HG02759 (cell line): Measurements from ENCODE around the gene OR4D10.

Experiments
- ATAC-seq: cut with Tn5 transposase; IDR thresholded peaks from one replicate; pipeline ENCODE4 v1.9.1; 2021; ENCODE audit warnings: mild to moderate bottlenecking, moderate library complexity; ENCODE audit not compliant: unreplicated experiment

Gene OR4D10

GRCh38 chr11:59520741-59521140 is 47.6 kb downstream of the OR4D10 start:
- no peak for ATAC-seq

DNA sequence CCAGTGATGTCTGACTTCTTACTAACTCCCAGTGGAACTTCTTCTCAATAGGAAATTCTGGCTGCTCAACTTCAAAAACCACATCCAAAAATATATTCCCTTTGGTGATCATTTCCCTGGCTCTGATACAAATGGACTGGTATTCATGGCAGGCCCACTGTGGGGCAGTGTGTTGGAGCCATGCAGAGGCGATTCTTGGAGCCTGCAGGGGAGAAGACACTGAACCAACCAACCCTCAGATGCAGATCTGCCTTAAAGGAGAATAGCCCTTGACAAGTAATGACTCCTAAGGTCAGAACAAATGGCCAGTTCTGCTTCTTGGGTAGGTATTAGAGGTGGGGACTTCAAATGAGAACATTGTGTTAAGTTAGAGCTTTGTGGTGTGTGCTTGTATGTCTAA is 50.4 kb downstream of the OR4D10 start:
- no peak for ATAC-seq

- ATAC-seq, result no peak
Observed at GRCh38 chr11:59528711-59529110, 55.6 kb downstream of the OR4D10 start.
